Measurements from ENCODE around the gene THSD4. TPM values are rescaled to one million over a fixed set of nuclear protein-coding genes. Genes with fewer than 3 reads are reported as not detected.

The THSD4 gene
- total and polyA plus RNA-seq, 2 of the 8 experiments (the other 6 are each of a cell fraction or from before 2014, with no cell fraction given): 2.5 to 6.2 TPM

- TF ChIP-seq POLR2AphosphoS5 (IDR thresholded peaks at IDR 0.05; ENCODE audit: low read depth, low read length) (no peak), CBX5 (IDR thresholded peaks at IDR 0.05; ENCODE audit: low read depth, low read length) (no peak), KDM5A (IDR thresholded peaks at IDR 0.05; ENCODE audit: low read length) (no peak), ZNF274 (IDR thresholded peaks at IDR 0.05; ENCODE audit: borderline replicate concordance, extremely low read depth, low read length) (no peak), RBBP5 (IDR thresholded peaks at IDR 0.05; ENCODE audit: borderline replicate concordance, low read depth, low read length) (no peak), SRF (IDR thresholded peaks at IDR 0.05; ENCODE audit: low read depth, low read length) (no peak)
These were observed 270.7 kb downstream of the THSD4 start (continued) for GRCh38 chr15:71386005-71386404.

All from H1 (cell line).